Endothelial cell of umbilical vein (primary cell): ENCODE data around the gene THSD4. TPM values are rescaled to one million over a fixed set of nuclear protein-coding genes. Genes with fewer than 3 reads are reported as not detected.
A peak's percentile ranks its signal among the peaks of the same experiment; 100 is the strongest.

ENCODE experiments used
- BruUV-seq: library from RNA; stranded (reverse); fragments of 400-500 nt; replicated peaks from 2 replicates; lab custom pipeline; 2021; lab: Mats Ljungman, UMichigan
- CTCF ChIA-PET: fragments of 300-600, 350-600 bp; sonication (Branson Sonifier 250); formaldehyde crosslinking; loops from one replicate; lab custom pipeline; 2021; ENCODE audit warnings: antibody characterized with exemption, inconsistent platforms; lab: Charles Lee
- POLR2A ChIA-PET: fragments of 300-600, 350-600 bp; sonication (Branson Sonifier 250); formaldehyde crosslinking; loops from one replicate; lab custom pipeline; 2021; ENCODE audit warnings: antibody characterized with exemption, inconsistent platforms; lab: Charles Lee
- DNase-seq: peaks from one replicate; pipeline ENCODE4 v3.0.0-alpha.2; 2011; ENCODE audit warnings: low read depth, low spot score
- FAIRE-seq: peaks from 2 replicates; lab custom pipeline; 2011; peaks lifted over from hg19 to GRCh38; lab: Jason Lieb, UNC
- H2AFZ ChIP-seq: 2 replicates; pipeline ENCODE4 v1.6.0; 2012; ENCODE audit warnings: low read depth, low read length, control low read depth, inconsistent platforms
- H3K27ac ChIP-seq: 2 replicates; pipeline ENCODE4 v1.5.1; 2011; ENCODE audit warnings: low read depth, mild to moderate bottlenecking, control low read depth, low read length, moderate library complexity; ENCODE audit not compliant: insufficient read depth
- H3K27me3 ChIP-seq, 2 experiments: 2 replicates each; pipeline versions ENCODE4 v1.6.0 to v1.6.1; 2011; ENCODE audit warnings: low read length in 2 of 2, mixed read lengths in 1 of 2; ENCODE audit not compliant: control insufficient read depth in 2 of 2, insufficient read depth in 2 of 2
- H3K36me3 ChIP-seq, 2 experiments: 2 replicates in 1 of 2; 3 replicates in 1 of 2; pipeline ENCODE4 v1.5.1; 2011; ENCODE audit warnings: low read length in 2 of 2, mild to moderate bottlenecking in 1 of 2, moderate library complexity in 1 of 2; ENCODE audit not compliant: control insufficient read depth in 2 of 2, insufficient read depth in 2 of 2; ENCODE audit errors: extremely low read depth in 1 of 2
- H3K4me1 ChIP-seq: 3 replicates; pipeline ENCODE4 v1.5.1; 2011; ENCODE audit warnings: mild to moderate bottlenecking, low read length; ENCODE audit not compliant: control insufficient read depth, insufficient read depth; ENCODE audit errors: extremely low read depth
- H3K4me2 ChIP-seq: 2 replicates; pipeline ENCODE4 v1.6.1; 2011; ENCODE audit warnings: low read length, control low read depth, mixed read lengths; ENCODE audit not compliant: insufficient read depth
- H3K4me3 ChIP-seq, 3 experiments: fragments of 200-600 bp in 1 of 3; sonication (generic), shearing (Covaris generic) in 1 of 3; replicated peaks in 1 of 3; 2 replicates each; pipeline ENCODE4 v1.5.1; 2011 to 2016; ENCODE audit warnings: control low read depth in 3 of 3, low read length in 3 of 3, mild to moderate bottlenecking in 2 of 3, inconsistent platforms in 1 of 3, low read depth in 1 of 3, moderate library complexity in 1 of 3; ENCODE audit not compliant: insufficient read depth in 1 of 3
- H3K79me2 ChIP-seq: 2 replicates; pipeline ENCODE4 v1.6.0; 2012; ENCODE audit warnings: low read length, inconsistent platforms; ENCODE audit not compliant: control insufficient read depth, insufficient read depth
- H3K9ac ChIP-seq: replicated peaks from 2 replicates; pipeline ENCODE3; 2011; ENCODE audit warnings: low read length, control low read depth; ENCODE audit not compliant: insufficient read depth; ENCODE audit errors: extremely low read depth
- H3K9me1 ChIP-seq: replicated peaks from 3 replicates; pipeline ENCODE4 v1.6.0; 2011; ENCODE audit warnings: mild to moderate bottlenecking, low read length; ENCODE audit not compliant: control insufficient read depth, insufficient read depth; ENCODE audit errors: extremely low read depth
- H3K9me3 ChIP-seq: replicated peaks from 2 replicates; pipeline ENCODE4 v1.5.1; 2012; ENCODE audit warnings: low read length, inconsistent platforms; ENCODE audit not compliant: control insufficient read depth, insufficient read depth
- H4K20me1 ChIP-seq: replicated peaks from 2 replicates; pipeline ENCODE3; 2011; ENCODE audit warnings: mild to moderate bottlenecking, low read length; ENCODE audit not compliant: control insufficient read depth, insufficient read depth; ENCODE audit errors: extremely low read depth
- CTCF ChIP-seq, 2 donors: IDR thresholded peaks; 1 replicate in 1 of 2; 2 replicates in 1 of 2; pipeline ENCODE4 v1.5.1; 2011; ENCODE audit warnings: low read length in 2 of 2, mild to moderate bottlenecking in 2 of 2, moderate library complexity in 2 of 2, control low read depth in 1 of 2, inconsistent platforms in 1 of 2, low read depth in 1 of 2; ENCODE audit not compliant: insufficient read depth in 1 of 2; ENCODE audit errors: extremely low read depth in 1 of 2
- EZH2 ChIP-seq: IDR thresholded peaks from 2 replicates; pipeline ENCODE4 v1.6.1; 2012; ENCODE audit warnings: borderline replicate concordance, low read depth, mild to moderate bottlenecking, moderate library complexity, low read length, inconsistent platforms; ENCODE audit not compliant: severe bottlenecking
- FOS ChIP-seq: IDR thresholded peaks from 2 replicates; pipeline ENCODE4 v1.6.1; 2011; ENCODE audit warnings: mild to moderate bottlenecking, low read length, moderate library complexity, borderline replicate concordance; ENCODE audit not compliant: insufficient read depth
- GATA2 ChIP-seq: IDR thresholded peaks from 2 replicates; pipeline ENCODE4 v1.7.0; 2011; ENCODE audit warnings: low read depth, mild to moderate bottlenecking, moderate library complexity, mixed read lengths, low read length; ENCODE audit not compliant: insufficient read length, insufficient read depth
- JUN ChIP-seq: IDR thresholded peaks from 2 replicates; pipeline ENCODE4 v1.6.1; 2011; ENCODE audit warnings: borderline replicate concordance, low read depth; ENCODE audit not compliant: insufficient read length, insufficient read depth
- MAX ChIP-seq: IDR thresholded peaks from 2 replicates; pipeline ENCODE4 v1.6.1; 2011; ENCODE audit not compliant: insufficient read depth, insufficient read length
- MYC ChIP-seq: IDR thresholded peaks from one replicate; pipeline ENCODE4 v1.6.1; 2011; ENCODE audit warnings: mild to moderate bottlenecking, low read depth, low read length
- POLR2A ChIP-seq: IDR thresholded peaks from 2 replicates; pipeline ENCODE4 v1.6.1; 2012; ENCODE audit warnings: low read depth, mild to moderate bottlenecking, control low read depth, low read length
- POLR2AphosphoS5 ChIP-seq: IDR thresholded peaks from 2 replicates; pipeline ENCODE4 v1.6.1; 2012; ENCODE audit warnings: low read depth, mild to moderate bottlenecking, control low read depth, low read length, moderate library complexity; ENCODE audit not compliant: insufficient read depth
- dilution Hi-C: fragments of 300-500 bp; cut with MboI; formaldehyde crosslinking; loops from one replicate; pipeline ENCODE4 v1.15.0; 2019; ENCODE audit warnings: low sequenced_read_pairs; ENCODE audit not compliant: extremely low pct_ligation_motif_present
- intact Hi-C: fragments of 100-400 bp; cut with micrococcal nuclease; formaldehyde crosslinking; loops from one replicate; pipeline ENCODE4 v1.10.0; 2022
- polyA plus RNA-seq, 4 experiments: library from polyadenylated mRNA; depleted of rRNA in 3 of 4; stranded (reverse) in 3 of 4; unstranded in 1 of 4; fragments of >200 nt; gene quantifications; 2 replicates each; pipeline versions ENCODE4 v1.2.1 to v1.2.3, GENCODE V29; 2011 to 2012; ENCODE audit warnings: missing spikeins in 1 of 4
- total RNA-seq: library from RNA; stranded (reverse); gene quantifications from 2 replicates; pipeline ENCODE4 v1.2.3, GENCODE V29; 2021

The THSD4 gene
- total and polyA plus RNA-seq, 2 donors (not counting 3 experiments of a cell fraction or from before 2014, with no cell fraction given), result 9.9 to 25.4 TPM

GRCh38 chr15:71294911-71295602, 179.8 kb downstream of the THSD4 start:
- TF ChIP-seq POLR2AphosphoS5 (peak; percentile 97), FOS (peak; percentile 99), EZH2 (no peak), GATA2 (peak; percentile 100), CTCF (IDR thresholded peaks at IDR 0.05; ENCODE audit: extremely low read depth in 1 of 2, insufficient read depth in 1 of 2, low read depth in 1 of 2, low read length in 2 of 2) (no peak), MAX (no peak), JUN (peak; percentile 99), MYC (no peak), POLR2A (peak; percentile 81)
- peak overlapping the region; percentile 42 for H3K9ac ChIP-seq
- H3K79me2 ChIP-seq, result no peaks in the 10 kb centered on the region
- H3K9me1 ChIP-seq, result no peaks in the 10 kb centered on the region
- CTCF ChIA-PET, result interaction anchor here (0.7 to 2.6 kb wide), 14 partner anchors 9 to 284 kb away, joined by 3 to 12 read pairs (median 4); partner anchors contain the start of gene THSD4
- no peak overlapping the region for H2AFZ ChIP-seq
- H3K36me3 ChIP-seq, result no peaks in the 10 kb centered on the region
- no peak overlapping the region for H3K4me3 ChIP-seq
- H3K4me1 ChIP-seq, result peaks cover 35% of the 10 kb centered on the region
- H3K4me2 ChIP-seq, result peak overlapping the region; percentile 6
- H3K27me3 ChIP-seq, result no peaks in the 10 kb centered on the region
- dilution Hi-C loops (no loop called here), intact Hi-C loops (loop anchor here (1.0 to 10.0 kb wide), 14 partner anchors 16 to 940 kb away; partner anchors contain the start of genes LRRC49, PKM, THAP10 and THSD4)
- POLR2A ChIA-PET, result interaction anchor here (0.7 to 1.5 kb wide), 2 partner anchors 16 to 472 kb away, joined by 3 to 8 read pairs; no protein-coding TSS in a partner anchor
- no peaks in the 10 kb centered on the region for H3K9me3 ChIP-seq
- FAIRE-seq (peak; percentile 93), DNase-seq (peak; percentile 99)
- no TSS peak for BruUV-seq
- peak overlapping the region; percentile 97 for H3K27ac ChIP-seq
- no peaks in the 10 kb centered on the region for H4K20me1 ChIP-seq
